Heart left ventricle (tissue), 13 donors: ENCODE results near the gene METTL24.

Source experiments
- POLR2A ChIP-seq, 2 donors: fragments of 450-650 bp; IDR thresholded peaks; one replicate each; pipeline ENCODE4 v1.6.1; 2017; ENCODE audit warnings: antibody characterized with exemption in 2 of 2, mild to moderate bottlenecking in 2 of 2, moderate library complexity in 2 of 2
- TF ChIP-seq, protein P1 (sequence below), 12 donors: fragments of 200-600 bp; sonication (generic) in 4 of 12; IDR thresholded peaks; one replicate each; pipeline versions ENCODE4 v1.5.0 to v1.8.0; 2018 to 2022; ENCODE audit warnings: antibody characterized with exemption in 12 of 12, mild to moderate bottlenecking in 5 of 12
- donor health status: ischemic (EF 13 %, LVEDD 7.1; RV severe dilation, severe dysfunction).
- donor health status: DM: no; HTN: yes; CAD: no.
- donor health status: DM: no; HTN: no; CAD: no.
- donor health status: ischemic (EF 25% LVEDD 6.9; RV normal size, moderate dysfunction).
- donor health status: ischemic (EF 25% LVEDD 5.7; RV mildly dilated, moderate dysfunction).
- donor health status: ischemic (EF 35%, LVEDD 5.7; RV mildly dilated, moderate dysfunction).
- donor health status: nonischemic (EF 11% LVEDD 7.7; RV severe dilation, severe dysfunction).
- donor health status: DM: yes; HTN: yes; CAD: no.
- donor health status: PGD.
- donor health status: ischemic (EF 29% LVEDD 5.4; RV normal size, mild dysfunction).
- donor health status: nonischemic (EF 23%, LVEDD 6.1; RV moderate dilation, normal function).

- TF ChIP-seq, protein P1, sequence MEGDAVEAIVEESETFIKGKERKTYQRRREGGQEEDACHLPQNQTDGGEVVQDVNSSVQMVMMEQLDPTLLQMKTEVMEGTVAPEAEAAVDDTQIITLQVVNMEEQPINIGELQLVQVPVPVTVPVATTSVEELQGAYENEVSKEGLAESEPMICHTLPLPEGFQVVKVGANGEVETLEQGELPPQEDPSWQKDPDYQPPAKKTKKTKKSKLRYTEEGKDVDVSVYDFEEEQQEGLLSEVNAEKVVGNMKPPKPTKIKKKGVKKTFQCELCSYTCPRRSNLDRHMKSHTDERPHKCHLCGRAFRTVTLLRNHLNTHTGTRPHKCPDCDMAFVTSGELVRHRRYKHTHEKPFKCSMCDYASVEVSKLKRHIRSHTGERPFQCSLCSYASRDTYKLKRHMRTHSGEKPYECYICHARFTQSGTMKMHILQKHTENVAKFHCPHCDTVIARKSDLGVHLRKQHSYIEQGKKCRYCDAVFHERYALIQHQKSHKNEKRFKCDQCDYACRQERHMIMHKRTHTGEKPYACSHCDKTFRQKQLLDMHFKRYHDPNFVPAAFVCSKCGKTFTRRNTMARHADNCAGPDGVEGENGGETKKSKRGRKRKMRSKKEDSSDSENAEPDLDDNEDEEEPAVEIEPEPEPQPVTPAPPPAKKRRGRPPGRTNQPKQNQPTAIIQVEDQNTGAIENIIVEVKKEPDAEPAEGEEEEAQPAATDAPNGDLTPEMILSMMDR (IDR thresholded peaks at IDR 0.05) = no peak
- TF ChIP-seq POLR2A (IDR thresholded peaks at IDR 0.05) = no peak
These were observed 32.3 kb upstream of the METTL24 start for GRCh38 chr6:110390404-110390803.
